GM23338 (cell line): ENCODE results near the gene DNAH8. TPM values are rescaled to one million over a fixed set of nuclear protein-coding genes. Genes with fewer than 3 reads are reported as not detected.

Experiments
- ATAC-seq: fragments of 200-7000 bp; cut with Tn5 transposase; 3 replicates; pipeline ENCODE4 v1.9.1; 2020
- DNase-seq: peaks from one replicate; pipeline ENCODE4 v3.0.0-alpha.2; 2015; ENCODE audit warnings: low spot score
- H2AFZ ChIP-seq: fragments of 200-600 bp; sonication (generic); 2 replicates; pipeline ENCODE4 v1.8.0; 2016; ENCODE audit warnings: antibody characterized with exemption, mild to moderate bottlenecking, moderate library complexity
- H3F3A ChIP-seq: fragments of 200-600 bp; sonication (generic); replicated peaks from 2 replicates; pipeline ENCODE4 v1.8.0; 2017; ENCODE audit warnings: antibody characterized with exemption, mixed run types, low read depth
- H3K27ac ChIP-seq: fragments of 200-600 bp; sonication (generic); 2 replicates; pipeline ENCODE4 v1.6.1; 2016; ENCODE audit warnings: low read depth
- H3K27me3 ChIP-seq: fragments of 200-600 bp; sonication (generic); 2 replicates; pipeline ENCODE4 v1.8.0; 2016; ENCODE audit warnings: mild to moderate bottlenecking, mixed run types, moderate library complexity; ENCODE audit not compliant: insufficient read depth
- H3K36me3 ChIP-seq: fragments of 200-600 bp; sonication (generic); 2 replicates; pipeline ENCODE4 v1.8.0; 2016; ENCODE audit warnings: mild to moderate bottlenecking; ENCODE audit not compliant: insufficient read depth
- H3K4me1 ChIP-seq: fragments of 200-600 bp; sonication (generic); 2 replicates; pipeline ENCODE4 v1.8.0; 2016; ENCODE audit warnings: mild to moderate bottlenecking, moderate library complexity; ENCODE audit not compliant: insufficient read depth
- H3K4me2 ChIP-seq: fragments of 200-600 bp; sonication (generic); 2 replicates; pipeline ENCODE4 v1.7.1; 2017; ENCODE audit warnings: mixed run types
- H3K4me3 ChIP-seq: fragments of 200-600 bp; sonication (generic); 2 replicates; pipeline ENCODE4 v1.6.1; 2016; ENCODE audit warnings: mixed run types
- H3K79me2 ChIP-seq: fragments of 200-600 bp; sonication (generic); replicated peaks from 2 replicates; pipeline ENCODE4 v1.8.0; 2017; ENCODE audit warnings: mild to moderate bottlenecking; ENCODE audit not compliant: insufficient read depth
- H3K9me2 ChIP-seq: fragments of 200-600 bp; sonication (generic); 2 replicates; pipeline ENCODE4 v1.8.0; 2017; ENCODE audit not compliant: insufficient read depth
- H4K20me1 ChIP-seq: fragments of 200-600 bp; sonication (generic); replicated peaks from 2 replicates; pipeline ENCODE4 v1.8.0; 2017; ENCODE audit warnings: mild to moderate bottlenecking; ENCODE audit not compliant: insufficient read depth
- H3K27ac Mint-ChIP-seq: 2 replicates; pipeline ENCODE4 v1.8.0; 2020; ENCODE audit warnings: inconsistent platforms, mild to moderate bottlenecking, moderate library complexity, mixed read lengths
- H3K27me3 Mint-ChIP-seq: 3 replicates; pipeline ENCODE4 v1.8.0; 2022; ENCODE audit warnings: low read depth, mild to moderate bottlenecking, moderate library complexity, mixed read lengths, inconsistent platforms; ENCODE audit not compliant: insufficient read depth, poor library complexity
- H3K36me3 Mint-ChIP-seq: 3 replicates; pipeline ENCODE4 v1.8.0; 2021; ENCODE audit warnings: low read depth, mild to moderate bottlenecking, inconsistent platforms, moderate library complexity, mixed read lengths
- H3K4me1 Mint-ChIP-seq: 3 replicates; pipeline ENCODE4 v1.8.0; 2020; ENCODE audit warnings: mild to moderate bottlenecking, inconsistent platforms, mixed read lengths
- H3K4me3 Mint-ChIP-seq: 3 replicates; pipeline ENCODE4 v1.8.0; 2021; ENCODE audit warnings: moderate library complexity, mild to moderate bottlenecking, inconsistent platforms, mixed read lengths
- H3K9me3 Mint-ChIP-seq: 3 replicates; pipeline ENCODE4 v1.8.0; 2020; ENCODE audit warnings: moderate library complexity, mild to moderate bottlenecking, inconsistent platforms, mixed read lengths
- CREB1 ChIP-seq: fragments of 250-450 bp; sonication (Bioruptor Pico); IDR thresholded peaks from 2 replicates; pipeline ENCODE4 v1.5.0; 2020; ENCODE audit warnings: low read depth, mild to moderate bottlenecking, moderate library complexity
- EZH2 ChIP-seq: fragments of 200-600 bp; sonication (generic); IDR thresholded peaks from one replicate; pipeline ENCODE4 v1.8.0; 2017; ENCODE audit warnings: antibody characterized with exemption, mild to moderate bottlenecking, low read depth; ENCODE audit not compliant: unreplicated experiment
- EZH2phosphoT487 ChIP-seq: fragments of 200-600 bp; sonication (generic); IDR thresholded peaks from one replicate; pipeline ENCODE4 v1.8.1; 2018; ENCODE audit warnings: antibody characterized with exemption; ENCODE audit not compliant: unreplicated experiment
- JUNB ChIP-seq: IDR thresholded peaks from one replicate; pipeline ENCODE4 v1.6.1; 2016; ENCODE audit warnings: antibody characterized with exemption; ENCODE audit not compliant: unreplicated experiment
- STAT1 ChIP-seq: IDR thresholded peaks from one replicate; pipeline ENCODE4 v1.6.1; 2016; ENCODE audit warnings: antibody characterized with exemption; ENCODE audit not compliant: unreplicated experiment
- polyA plus RNA-seq: library from polyadenylated mRNA; unstranded; fragments of >200 nt; fragmentation: Nextera tagmentation; extraction: Ambion mirVana; gene quantifications from 2 replicates; pipeline ENCODE4 v1.2.1, GENCODE V29; 2016
- total RNA-seq: library from RNA; depleted of rRNA; stranded (reverse); fragments of >200 nt; shearing (Covaris generic); gene quantifications from 2 replicates; pipeline ENCODE4 v1.2.3, GENCODE V29; 2014
- TF ChIP-seq, protein P1 (sequence below): fragments of 250-450 bp; sonication (Bioruptor Pico); IDR thresholded peaks from 2 replicates; pipeline ENCODE4 v1.5.0; 2020; ENCODE audit warnings: mild to moderate bottlenecking, moderate library complexity
- TF ChIP-seq, protein P2 (sequence below): IDR thresholded peaks from one replicate; pipeline ENCODE4 v1.6.1; 2018; ENCODE audit warnings: antibody characterized with exemption; ENCODE audit not compliant: unreplicated experiment
- TF ChIP-seq, protein P3 (sequence below), 2 experiments: fragments of 200-600 bp in 1 of 2; sonication (generic) in 1 of 2; conservative IDR thresholded peaks; 2 replicates each; pipeline versions ENCODE4 v1.5.1 to v1.6.1; 2016 to 2017; ENCODE audit warnings: antibody characterized with exemption in 2 of 2, low read depth in 2 of 2, mild to moderate bottlenecking in 2 of 2, moderate library complexity in 1 of 2

Gene DNAH8
- total and polyA plus RNA-seq, 2 experiments from 2014 or later, result 0.02 TPM; not detected in 1

DNA sequence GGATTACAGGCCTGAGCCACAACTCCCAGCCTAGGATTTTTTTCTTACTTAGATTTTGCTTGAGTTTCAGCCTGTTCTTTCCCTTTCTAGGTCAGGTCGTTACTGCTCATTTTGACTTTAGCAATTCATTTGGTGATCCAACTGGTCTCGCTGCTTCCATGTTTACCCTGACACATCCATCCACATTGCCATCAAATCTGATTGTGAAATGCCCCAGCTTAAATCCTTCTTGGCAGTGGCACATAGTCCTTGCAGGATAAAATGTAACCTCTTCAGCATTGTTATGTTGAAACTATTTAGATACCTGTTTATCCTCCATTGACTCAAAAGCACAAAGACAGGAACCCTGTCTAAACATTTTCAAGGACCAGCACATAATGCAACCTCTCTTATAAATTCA, 77.2 kb downstream of the DNAH8 start:
- Mint-ChIP-seq H3K4me1 (peaks cover 3% of the 10 kb centered on the region), H3K27me3 (peaks cover 1% of the 10 kb centered on the region), H3K9me3 (no peaks in the 10 kb centered on the region), H3K4me3 (no peak overlapping the region), H3K36me3 (no peaks in the 10 kb centered on the region), H3K27ac (no peak overlapping the region)
- H3K4me2 ChIP-seq, result no peak overlapping the region
- ATAC-seq, result no peak
- no peaks in the 10 kb centered on the region for H3K36me3 ChIP-seq
- no peaks in the 10 kb centered on the region; the same call in 1 of the 2 replicates for H3K4me1 ChIP-seq
- no peaks in the 10 kb centered on the region for H3F3A ChIP-seq
- no peaks in the 10 kb centered on the region for H4K20me1 ChIP-seq
- no peaks in the 10 kb centered on the region for H3K27me3 ChIP-seq
- no peaks in the 10 kb centered on the region for H3K79me2 ChIP-seq
- DNase-seq, result no peak
- no peak overlapping the region for H3K4me3 ChIP-seq
- no peak overlapping the region for H3K27ac ChIP-seq
- H3K9me2 ChIP-seq, result no peaks in the 10 kb centered on the region
- H2AFZ ChIP-seq, result no peak overlapping the region; the same call in 1 of the 2 replicates
- TF ChIP-seq EZH2phosphoT487, result no peak
- TF ChIP-seq, protein P1, sequence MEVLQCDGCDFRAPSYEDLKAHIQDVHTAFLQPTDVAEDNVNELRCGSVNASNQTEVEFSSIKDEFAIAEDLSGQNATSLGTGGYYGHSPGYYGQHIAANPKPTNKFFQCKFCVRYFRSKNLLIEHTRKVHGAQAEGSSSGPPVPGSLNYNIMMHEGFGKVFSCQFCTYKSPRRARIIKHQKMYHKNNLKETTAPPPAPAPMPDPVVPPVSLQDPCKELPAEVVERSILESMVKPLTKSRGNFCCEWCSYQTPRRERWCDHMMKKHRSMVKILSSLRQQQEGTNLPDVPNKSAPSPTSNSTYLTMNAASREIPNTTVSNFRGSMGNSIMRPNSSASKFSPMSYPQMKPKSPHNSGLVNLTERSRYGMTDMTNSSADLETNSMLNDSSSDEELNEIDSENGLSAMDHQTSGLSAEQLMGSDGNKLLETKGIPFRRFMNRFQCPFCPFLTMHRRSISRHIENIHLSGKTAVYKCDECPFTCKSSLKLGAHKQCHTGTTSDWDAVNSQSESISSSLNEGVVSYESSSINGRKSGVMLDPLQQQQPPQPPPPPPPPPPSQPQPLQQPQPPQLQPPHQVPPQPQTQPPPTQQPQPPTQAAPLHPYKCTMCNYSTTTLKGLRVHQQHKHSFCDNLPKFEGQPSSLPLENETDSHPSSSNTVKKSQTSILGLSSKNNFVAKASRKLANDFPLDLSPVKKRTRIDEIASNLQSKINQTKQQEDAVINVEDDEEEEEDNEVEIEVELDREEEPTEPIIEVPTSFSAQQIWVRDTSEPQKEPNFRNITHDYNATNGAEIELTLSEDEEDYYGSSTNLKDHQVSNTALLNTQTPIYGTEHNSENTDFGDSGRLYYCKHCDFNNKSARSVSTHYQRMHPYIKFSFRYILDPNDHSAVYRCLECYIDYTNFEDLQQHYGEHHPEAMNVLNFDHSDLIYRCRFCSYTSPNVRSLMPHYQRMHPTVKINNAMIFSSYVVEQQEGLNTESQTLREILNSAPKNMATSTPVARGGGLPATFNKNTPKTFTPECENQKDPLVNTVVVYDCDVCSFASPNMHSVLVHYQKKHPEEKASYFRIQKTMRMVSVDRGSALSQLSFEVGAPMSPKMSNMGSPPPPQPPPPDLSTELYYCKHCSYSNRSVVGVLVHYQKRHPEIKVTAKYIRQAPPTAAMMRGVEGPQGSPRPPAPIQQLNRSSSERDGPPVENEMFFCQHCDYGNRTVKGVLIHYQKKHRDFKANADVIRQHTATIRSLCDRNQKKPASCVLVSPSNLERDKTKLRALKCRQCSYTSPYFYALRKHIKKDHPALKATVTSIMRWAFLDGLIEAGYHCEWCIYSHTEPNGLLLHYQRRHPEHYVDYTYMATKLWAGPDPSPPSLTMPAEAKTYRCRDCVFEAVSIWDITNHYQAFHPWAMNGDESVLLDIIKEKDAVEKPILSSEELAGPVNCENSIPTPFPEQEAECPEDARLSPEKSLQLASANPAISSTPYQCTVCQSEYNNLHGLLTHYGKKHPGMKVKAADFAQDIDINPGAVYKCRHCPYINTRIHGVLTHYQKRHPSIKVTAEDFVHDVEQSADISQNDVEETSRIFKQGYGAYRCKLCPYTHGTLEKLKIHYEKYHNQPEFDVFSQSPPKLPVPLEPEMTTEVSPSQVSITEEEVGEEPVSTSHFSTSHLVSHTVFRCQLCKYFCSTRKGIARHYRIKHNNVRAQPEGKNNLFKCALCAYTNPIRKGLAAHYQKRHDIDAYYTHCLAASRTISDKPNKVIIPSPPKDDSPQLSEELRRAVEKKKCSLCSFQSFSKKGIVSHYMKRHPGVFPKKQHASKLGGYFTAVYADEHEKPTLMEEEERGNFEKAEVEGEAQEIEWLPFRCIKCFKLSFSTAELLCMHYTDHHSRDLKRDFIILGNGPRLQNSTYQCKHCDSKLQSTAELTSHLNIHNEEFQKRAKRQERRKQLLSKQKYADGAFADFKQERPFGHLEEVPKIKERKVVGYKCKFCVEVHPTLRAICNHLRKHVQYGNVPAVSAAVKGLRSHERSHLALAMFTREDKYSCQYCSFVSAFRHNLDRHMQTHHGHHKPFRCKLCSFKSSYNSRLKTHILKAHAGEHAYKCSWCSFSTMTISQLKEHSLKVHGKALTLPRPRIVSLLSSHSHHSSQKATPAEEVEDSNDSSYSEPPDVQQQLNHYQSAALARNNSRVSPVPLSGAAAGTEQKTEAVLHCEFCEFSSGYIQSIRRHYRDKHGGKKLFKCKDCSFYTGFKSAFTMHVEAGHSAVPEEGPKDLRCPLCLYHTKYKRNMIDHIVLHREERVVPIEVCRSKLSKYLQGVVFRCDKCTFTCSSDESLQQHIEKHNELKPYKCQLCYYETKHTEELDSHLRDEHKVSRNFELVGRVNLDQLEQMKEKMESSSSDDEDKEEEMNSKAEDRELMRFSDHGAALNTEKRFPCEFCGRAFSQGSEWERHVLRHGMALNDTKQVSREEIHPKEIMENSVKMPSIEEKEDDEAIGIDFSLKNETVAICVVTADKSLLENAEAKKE (CRISPR knock-in tag), result no peak
- no peak for TF ChIP-seq JUNB
- TF ChIP-seq, protein P2, sequence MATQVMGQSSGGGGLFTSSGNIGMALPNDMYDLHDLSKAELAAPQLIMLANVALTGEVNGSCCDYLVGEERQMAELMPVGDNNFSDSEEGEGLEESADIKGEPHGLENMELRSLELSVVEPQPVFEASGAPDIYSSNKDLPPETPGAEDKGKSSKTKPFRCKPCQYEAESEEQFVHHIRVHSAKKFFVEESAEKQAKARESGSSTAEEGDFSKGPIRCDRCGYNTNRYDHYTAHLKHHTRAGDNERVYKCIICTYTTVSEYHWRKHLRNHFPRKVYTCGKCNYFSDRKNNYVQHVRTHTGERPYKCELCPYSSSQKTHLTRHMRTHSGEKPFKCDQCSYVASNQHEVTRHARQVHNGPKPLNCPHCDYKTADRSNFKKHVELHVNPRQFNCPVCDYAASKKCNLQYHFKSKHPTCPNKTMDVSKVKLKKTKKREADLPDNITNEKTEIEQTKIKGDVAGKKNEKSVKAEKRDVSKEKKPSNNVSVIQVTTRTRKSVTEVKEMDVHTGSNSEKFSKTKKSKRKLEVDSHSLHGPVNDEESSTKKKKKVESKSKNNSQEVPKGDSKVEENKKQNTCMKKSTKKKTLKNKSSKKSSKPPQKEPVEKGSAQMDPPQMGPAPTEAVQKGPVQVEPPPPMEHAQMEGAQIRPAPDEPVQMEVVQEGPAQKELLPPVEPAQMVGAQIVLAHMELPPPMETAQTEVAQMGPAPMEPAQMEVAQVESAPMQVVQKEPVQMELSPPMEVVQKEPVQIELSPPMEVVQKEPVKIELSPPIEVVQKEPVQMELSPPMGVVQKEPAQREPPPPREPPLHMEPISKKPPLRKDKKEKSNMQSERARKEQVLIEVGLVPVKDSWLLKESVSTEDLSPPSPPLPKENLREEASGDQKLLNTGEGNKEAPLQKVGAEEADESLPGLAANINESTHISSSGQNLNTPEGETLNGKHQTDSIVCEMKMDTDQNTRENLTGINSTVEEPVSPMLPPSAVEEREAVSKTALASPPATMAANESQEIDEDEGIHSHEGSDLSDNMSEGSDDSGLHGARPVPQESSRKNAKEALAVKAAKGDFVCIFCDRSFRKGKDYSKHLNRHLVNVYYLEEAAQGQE, result no peak
- no peak for TF ChIP-seq CREB1 (CRISPR knock-in tag)
- no peak for TF ChIP-seq EZH2
- TF ChIP-seq, protein P3, sequence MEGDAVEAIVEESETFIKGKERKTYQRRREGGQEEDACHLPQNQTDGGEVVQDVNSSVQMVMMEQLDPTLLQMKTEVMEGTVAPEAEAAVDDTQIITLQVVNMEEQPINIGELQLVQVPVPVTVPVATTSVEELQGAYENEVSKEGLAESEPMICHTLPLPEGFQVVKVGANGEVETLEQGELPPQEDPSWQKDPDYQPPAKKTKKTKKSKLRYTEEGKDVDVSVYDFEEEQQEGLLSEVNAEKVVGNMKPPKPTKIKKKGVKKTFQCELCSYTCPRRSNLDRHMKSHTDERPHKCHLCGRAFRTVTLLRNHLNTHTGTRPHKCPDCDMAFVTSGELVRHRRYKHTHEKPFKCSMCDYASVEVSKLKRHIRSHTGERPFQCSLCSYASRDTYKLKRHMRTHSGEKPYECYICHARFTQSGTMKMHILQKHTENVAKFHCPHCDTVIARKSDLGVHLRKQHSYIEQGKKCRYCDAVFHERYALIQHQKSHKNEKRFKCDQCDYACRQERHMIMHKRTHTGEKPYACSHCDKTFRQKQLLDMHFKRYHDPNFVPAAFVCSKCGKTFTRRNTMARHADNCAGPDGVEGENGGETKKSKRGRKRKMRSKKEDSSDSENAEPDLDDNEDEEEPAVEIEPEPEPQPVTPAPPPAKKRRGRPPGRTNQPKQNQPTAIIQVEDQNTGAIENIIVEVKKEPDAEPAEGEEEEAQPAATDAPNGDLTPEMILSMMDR (conservative IDR thresholded peaks at IDR 0.05; ENCODE audit: low read depth in 2 of 2), result no peak
- no peak for TF ChIP-seq STAT1
